AG04449 (cell line): ENCODE data around the gene EXOC7.

Experiments
- CTCF ChIA-PET: fragments of 350-600 bp; formaldehyde crosslinking; extraction: SDS; loops from one replicate; lab custom pipeline; 2021; ENCODE audit warnings: antibody characterized with exemption; lab: Yijun Ruan, JAX
- POLR2A ChIA-PET: fragments of 400-600, 350-600 bp; formaldehyde crosslinking; extraction: SDS; loops from one replicate; lab custom pipeline; 2020; ENCODE audit warnings: antibody characterized with exemption, inconsistent platforms; lab: Yijun Ruan, JAX
- DNase-seq: peaks from one replicate; pipeline ENCODE4 v3.0.0-alpha.2; 2010; ENCODE audit warnings: low read depth, low spot score
- H3K4me3 ChIP-seq: 2 replicates; pipeline ENCODE4 v1.5.1; 2011; ENCODE audit warnings: low read depth, mild to moderate bottlenecking, control low read depth, low read length
- CTCF ChIP-seq: IDR thresholded peaks from one replicate; pipeline ENCODE4 v1.5.1; 2011; ENCODE audit warnings: mild to moderate bottlenecking, moderate library complexity, low read length, control low read depth, inconsistent platforms; ENCODE audit not compliant: insufficient read depth; ENCODE audit errors: missing control alignments

EXOC7 gene

GRCh38 chr17:76086384-76086783 is 17.2 kb downstream of the EXOC7 start:
- ChIA-PET CTCF (interaction anchor here (1.0 to 1.7 kb wide), 2 partner anchors 15 to 193 kb away, joined by 3 to 4 read pairs; no protein-coding TSS in a partner anchor), POLR2A (no interaction called here)
- no peak overlapping the region for H3K4me3 ChIP-seq
- no peak for TF ChIP-seq CTCF
- no peak for DNase-seq

GRCh38 chr17:76085731-76086366 is 17.7 kb downstream of the EXOC7 start:
- no peak for DNase-seq
- H3K4me3 ChIP-seq, result no peak overlapping the region
- no peak for TF ChIP-seq CTCF
- ChIA-PET CTCF (interaction anchor here (1.0 to 1.7 kb wide), 2 partner anchors 15 to 194 kb away, joined by 3 to 4 read pairs; no protein-coding TSS in a partner anchor), POLR2A (no interaction called here)

- DNase-seq, result no peak
- no peak for TF ChIP-seq CTCF
- ChIA-PET POLR2A (no interaction called here), CTCF (interaction anchor here (1.7 kb wide), 1 partner anchor 195 kb away, joined by 4 read pairs; no protein-coding TSS in a partner anchor)
- H3K4me3 ChIP-seq, result no peak overlapping the region
Observed at GRCh38 chr17:76085066-76085730, 18.4 kb downstream of the EXOC7 start.

- no peak for TF ChIP-seq CTCF
- no peak for DNase-seq
- H3K4me3 ChIP-seq, result no peak overlapping the region
- ChIA-PET CTCF (interaction anchor here (1.4 kb wide), 1 partner anchor 196 kb away, joined by 4 read pairs; no protein-coding TSS in a partner anchor), POLR2A (no interaction called here)
Observed at GRCh38 chr17:76083536-76084182, 19.9 kb downstream of the EXOC7 start.

- CTCF ChIA-PET, result interaction anchor here (1.4 kb wide), 1 partner anchor 197 kb away, joined by 4 read pairs; no protein-coding TSS in a partner anchor
- POLR2A ChIA-PET, result no interaction called here
Observed at GRCh38 chr17:76082326-76083251, 21.0 kb downstream of the EXOC7 start.

More at GRCh38 chr17:76082326-76083251, 21.0 kb downstream of the EXOC7 start:
- TF ChIP-seq CTCF, result no peak
- no peak for DNase-seq
- no peak overlapping the region for H3K4me3 ChIP-seq
